Panc1 (cell line): Measurements from ENCODE around the gene SIL1. TPM values are rescaled to one million over a fixed set of nuclear protein-coding genes. Genes with fewer than 3 reads are reported as not detected.

Experiments
- ATAC-seq: fragments of 200-7000 bp; cut with Tn5 transposase; 2 replicates; pipeline ENCODE4 v1.9.1; 2020; ENCODE audit warnings: mild to moderate bottlenecking, moderate library complexity
- BruUV-seq: library from RNA; stranded (reverse); fragments of 400-500 nt; replicated peaks from 2 replicates; lab custom pipeline; 2021; lab: Mats Ljungman, UMichigan
- CTCF ChIA-PET: fragments of 300-600 bp; sonication (Branson Sonifier 250); formaldehyde crosslinking; loops from one replicate; lab custom pipeline; 2022; ENCODE audit warnings: antibody characterized with exemption; lab: Charles Lee
- POLR2A ChIA-PET: fragments of 300-600 bp; sonication (Branson Sonifier 250); formaldehyde crosslinking; loops from one replicate; lab custom pipeline; 2022; ENCODE audit warnings: antibody characterized with exemption; lab: Charles Lee
- DNase-seq: peaks from one replicate; pipeline ENCODE4 v3.0.0-alpha.2; 2010; ENCODE audit warnings: low read depth, low spot score
- H3K27ac ChIP-seq: 2 replicates; pipeline ENCODE4 v1.5.1; 2011; ENCODE audit warnings: mild to moderate bottlenecking, low read length, inconsistent platforms
- H3K27me3 ChIP-seq: fragments of 200-500 bp; sonication (Bioruptor generic); 2 replicates; pipeline ENCODE4 v1.6.0; 2014; ENCODE audit warnings: low read length, inconsistent platforms; ENCODE audit not compliant: control insufficient read depth, insufficient read depth
- H3K36me3 ChIP-seq: fragments of 200-500 bp; sonication (Bioruptor generic); 2 replicates; pipeline ENCODE4 v1.5.1; 2014; ENCODE audit warnings: inconsistent platforms, mild to moderate bottlenecking, low read length, moderate library complexity; ENCODE audit not compliant: control insufficient read depth, insufficient read depth
- H3K4me1 ChIP-seq: 2 replicates; pipeline ENCODE4 v1.5.1; 2011; ENCODE audit warnings: inconsistent platforms, mild to moderate bottlenecking, low read length, moderate library complexity; ENCODE audit not compliant: control insufficient read depth, insufficient read depth
- H3K4me3 ChIP-seq, 2 experiments: 2 replicates each; pipeline ENCODE4 v1.5.1; 2011 to 2012; ENCODE audit warnings: low read depth in 2 of 2, low read length in 2 of 2, mild to moderate bottlenecking in 2 of 2, inconsistent platforms in 1 of 2, moderate library complexity in 1 of 2
- H3K9me3 ChIP-seq: fragments of 200-500 bp; sonication (Bioruptor generic); 2 replicates; pipeline ENCODE4 v1.5.1; 2014; ENCODE audit warnings: low read depth, mild to moderate bottlenecking, inconsistent platforms, low read length, moderate library complexity; ENCODE audit not compliant: control insufficient read depth, insufficient read depth
- CTCF ChIP-seq: fragments of 450-650 bp; IDR thresholded peaks from 2 replicates; pipeline ENCODE4 v1.5.1; 2017; ENCODE audit warnings: mild to moderate bottlenecking
- POLR2AphosphoS5 ChIP-seq: IDR thresholded peaks from 2 replicates; pipeline ENCODE4 v1.6.1; 2012; ENCODE audit warnings: mild to moderate bottlenecking, low read depth, low read length, moderate library complexity
- REST ChIP-seq, 2 experiments: IDR thresholded peaks; 2 replicates each; pipeline ENCODE4 v1.6.1; 2011 to 2012; ENCODE audit warnings: low read depth in 2 of 2, control low read depth in 1 of 2, low read length in 1 of 2, mild to moderate bottlenecking in 1 of 2, moderate library complexity in 1 of 2; ENCODE audit not compliant: insufficient read depth in 1 of 2
- SIN3A ChIP-seq: IDR thresholded peaks from 2 replicates; pipeline ENCODE4 v1.6.1; 2012; ENCODE audit warnings: low read depth, mild to moderate bottlenecking, low read length, moderate library complexity, borderline replicate concordance; ENCODE audit not compliant: insufficient read depth
- TCF7L2 ChIP-seq: IDR thresholded peaks from 2 replicates; pipeline ENCODE4 v1.6.1; 2011; ENCODE audit warnings: mild to moderate bottlenecking, low read depth, low read length, inconsistent platforms
- in situ Hi-C: cut with HindIII; loops from 2 replicates; pipeline ENCODE4 v1.10.0; 2016; ENCODE audit warnings: low sequenced_read_pairs, low pct_unique_long_range_greater_than_20kb
- intact Hi-C: fragments of 100-400 bp; cut with micrococcal nuclease; formaldehyde crosslinking; loops from one replicate; pipeline ENCODE4 v1.10.0; 2022; ENCODE audit not compliant: unreplicated experiment
- total RNA-seq: library from RNA; stranded (reverse); gene quantifications from one replicate; pipeline ENCODE4 v1.2.1, GENCODE V29; 2021; ENCODE audit not compliant: unreplicated experiment

Gene SIL1
- total RNA-seq, 1 experiment from 2014 or later, result 35.4 TPM

GRCh38 chr5:139140591-139141071, 57.5 kb downstream of the SIL1 start:
- Histone ChIP-seq H3K27ac (no peak overlapping the region), H3K27me3 (no peaks in the 10 kb centered on the region), H3K4me3 (no peak overlapping the region), H3K4me1 (peaks cover 5% of the 10 kb centered on the region; the same call in 1 of the 2 replicates), H3K9me3 (no peaks in the 10 kb centered on the region), H3K36me3 (no peaks in the 10 kb centered on the region)
- DNase-seq (no peak), ATAC-seq (no peak)
- POLR2A ChIA-PET, result interaction anchor here (0.7 kb wide), 1 partner anchor 910 kb away, joined by 4 read pairs; no protein-coding TSS in a partner anchor
- no peak for TF ChIP-seq REST (IDR thresholded peaks at IDR 0.05; ENCODE audit: insufficient read depth in 1 of 2, low read depth in 2 of 2, low read length in 1 of 2)
- TF ChIP-seq TCF7L2, result no peak
- no peak for TF ChIP-seq CTCF
- no peak for TF ChIP-seq SIN3A
- no peak for TF ChIP-seq POLR2AphosphoS5
- in situ Hi-C loops, result no loop called here
- intact Hi-C loops, result no loop called here
- CTCF ChIA-PET, result interaction anchor here (0.9 kb wide), 1 partner anchor 101 kb away, joined by 4 read pairs; no protein-coding TSS in a partner anchor
- BruUV-seq, result no TSS peak

- Histone ChIP-seq H3K27me3 (no peaks in the 10 kb centered on the region), H3K4me3 (no peak overlapping the region), H3K27ac (no peak overlapping the region), H3K36me3 (no peaks in the 10 kb centered on the region), H3K4me1 (peaks cover 5% of the 10 kb centered on the region; the same call in 1 of the 2 replicates), H3K9me3 (no peaks in the 10 kb centered on the region)
- ChIA-PET CTCF (interaction anchor here (0.6 kb wide), 1 partner anchor 152 kb away, joined by 3 read pairs; no protein-coding TSS in a partner anchor), POLR2A (no interaction called here)
- ATAC-seq (peak; percentile 78), DNase-seq (no peak)
- intact Hi-C loops, result no loop called here
- no TSS peak for BruUV-seq
- TF ChIP-seq SIN3A (no peak), TCF7L2 (no peak), REST (IDR thresholded peaks at IDR 0.05; ENCODE audit: insufficient read depth in 1 of 2, low read depth in 2 of 2, low read length in 1 of 2) (no peak), POLR2AphosphoS5 (no peak), CTCF (no peak)
- in situ Hi-C loops, result no loop called here
Measured at GRCh38 chr5:139138809-139139208, 59.4 kb downstream of the SIL1 start.
